PC-9 (cell line): ENCODE results near the gene ADI1. TPM values are rescaled to one million over a fixed set of nuclear protein-coding genes. Genes with fewer than 3 reads are reported as not detected.
"Not testable (repeated sequence)": the region's sequence is repeated elsewhere in the genome, so short reads cannot be mapped to it uniquely, and the experiment has no call there.

Experiments
- BruUV-seq: library from RNA; stranded (reverse); fragments of 400-500 nt; replicated peaks from 2 replicates; lab custom pipeline; 2021; lab: Mats Ljungman, UMichigan
- CTCF ChIA-PET: fragments of 300-600 bp; sonication (Branson Sonifier 250); formaldehyde crosslinking; loops from one replicate; lab custom pipeline; 2022; ENCODE audit warnings: antibody characterized with exemption; lab: Charles Lee
- POLR2A ChIA-PET: fragments of 300-600 bp; sonication (Branson Sonifier 250); formaldehyde crosslinking; loops from one replicate; lab custom pipeline; 2022; ENCODE audit warnings: antibody characterized with exemption; ENCODE audit not compliant: unreplicated experiment; lab: Charles Lee
- DNase-seq, 2 experiments: peaks; one replicate each; pipeline versions ENCODE4 v3.0.0 to v3.0.0-alpha.2; 2015 to 2022; ENCODE audit warnings: mixed read lengths in 1 of 2
- H2AFZ ChIP-seq: fragments of 200-600 bp; sonication (generic); 2 replicates; pipeline ENCODE4 v1.8.1; 2017; ENCODE audit warnings: antibody characterized with exemption
- H3F3A ChIP-seq: fragments of 200-600 bp; sonication (generic); 2 replicates; pipeline ENCODE4 v1.8.1; 2017; ENCODE audit warnings: antibody characterized with exemption, mild to moderate bottlenecking, low read depth; ENCODE audit not compliant: insufficient read depth
- H3K27ac ChIP-seq: fragments of 200-600 bp; sonication (generic); 2 replicates; pipeline ENCODE4 v1.6.1; 2016; ENCODE audit warnings: mixed run types
- H3K27me3 ChIP-seq: fragments of 200-600 bp; sonication (generic); 2 replicates; pipeline ENCODE4 v1.6.1; 2016; ENCODE audit warnings: low read depth, mixed run types; ENCODE audit not compliant: insufficient read depth
- H3K36me3 ChIP-seq: fragments of 200-600 bp; sonication (generic); 2 replicates; pipeline ENCODE4 v1.6.1; 2016; ENCODE audit warnings: low read depth, mixed run types
- H3K4me1 ChIP-seq: fragments of 200-600 bp; sonication (generic); replicated peaks from 2 replicates; pipeline ENCODE4 v1.6.1; 2016; ENCODE audit warnings: mixed run types; ENCODE audit not compliant: insufficient read depth
- H3K4me2 ChIP-seq: fragments of 200-600 bp; sonication (generic); 2 replicates; pipeline ENCODE4 v1.6.1; 2017; ENCODE audit warnings: mixed run types
- H3K4me3 ChIP-seq: fragments of 200-600 bp; sonication (generic); 2 replicates; pipeline ENCODE4 v1.6.1; 2016; ENCODE audit warnings: mixed run types
- H3K79me2 ChIP-seq: fragments of 200-600 bp; sonication (generic); 2 replicates; pipeline ENCODE4 v1.6.1; 2017; ENCODE audit warnings: low read depth, mixed run types
- H3K9me2 ChIP-seq: fragments of 200-600 bp; sonication (generic); 2 replicates; pipeline ENCODE4 v1.8.1; 2017; ENCODE audit warnings: mild to moderate bottlenecking; ENCODE audit not compliant: insufficient read depth
- H3K9me3 ChIP-seq: fragments of 200-600 bp; sonication (generic); 2 replicates; pipeline ENCODE4 v1.8.1; 2016; ENCODE audit warnings: low read depth; ENCODE audit not compliant: insufficient read depth
- H4K20me1 ChIP-seq: fragments of 200-600 bp; sonication (generic); 2 replicates; pipeline ENCODE4 v1.8.1; 2017; ENCODE audit not compliant: insufficient read depth
- EZH2 ChIP-seq: fragments of 200-600 bp; sonication (generic); IDR thresholded peaks from 2 replicates; pipeline ENCODE4 v1.8.0; 2017; ENCODE audit warnings: antibody characterized with exemption, low read depth
- intact Hi-C: fragments of 100-400 bp; cut with micrococcal nuclease; formaldehyde crosslinking; loops from one replicate; pipeline ENCODE4 v1.10.0; 2022; ENCODE audit not compliant: unreplicated experiment
- total RNA-seq: library from RNA; stranded (reverse); gene quantifications from 2 replicates; pipeline ENCODE4 v1.2.3, GENCODE V29; 2021
- TF ChIP-seq, protein P1 (sequence below): fragments of 200-600 bp; sonication (generic); conservative IDR thresholded peaks from 2 replicates; pipeline ENCODE4 v1.6.1; 2017; ENCODE audit warnings: mixed run types, antibody characterized with exemption, mild to moderate bottlenecking, moderate library complexity

The ADI1 gene
- total RNA-seq, 1 experiment from 2014 or later, result 54.5 TPM

DNA sequence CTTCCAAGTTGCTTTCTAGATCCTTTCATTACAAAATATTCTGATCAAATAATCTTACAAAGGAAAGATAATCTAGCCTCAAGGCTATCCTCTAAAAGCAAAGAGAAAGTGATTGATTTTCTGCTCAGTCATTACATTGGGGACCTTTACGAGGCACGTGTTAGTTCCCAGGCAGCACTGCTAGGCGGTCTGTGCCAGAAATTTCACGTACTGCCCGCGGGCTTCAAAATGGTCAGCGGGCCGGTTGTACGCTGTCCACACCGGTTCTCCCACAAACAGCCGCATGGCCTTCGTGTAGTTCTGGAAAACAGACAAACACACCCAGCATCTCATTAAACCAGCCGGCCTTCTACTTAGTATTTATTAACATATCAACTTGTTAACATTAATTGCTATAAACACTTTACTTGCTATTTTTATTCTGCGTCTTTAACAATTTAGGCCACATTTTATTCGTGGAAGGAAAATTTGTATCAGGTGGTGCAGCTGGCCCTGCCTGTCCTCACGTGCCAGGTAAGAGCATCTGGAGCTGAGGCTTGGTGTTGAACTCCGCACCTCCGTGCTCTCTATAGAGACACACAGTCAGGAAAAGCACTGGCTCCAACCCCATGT lies 20.4 kb downstream of the ADI1 start:
- POLR2A ChIA-PET, result no interaction called here
- TF ChIP-seq, protein P1, sequence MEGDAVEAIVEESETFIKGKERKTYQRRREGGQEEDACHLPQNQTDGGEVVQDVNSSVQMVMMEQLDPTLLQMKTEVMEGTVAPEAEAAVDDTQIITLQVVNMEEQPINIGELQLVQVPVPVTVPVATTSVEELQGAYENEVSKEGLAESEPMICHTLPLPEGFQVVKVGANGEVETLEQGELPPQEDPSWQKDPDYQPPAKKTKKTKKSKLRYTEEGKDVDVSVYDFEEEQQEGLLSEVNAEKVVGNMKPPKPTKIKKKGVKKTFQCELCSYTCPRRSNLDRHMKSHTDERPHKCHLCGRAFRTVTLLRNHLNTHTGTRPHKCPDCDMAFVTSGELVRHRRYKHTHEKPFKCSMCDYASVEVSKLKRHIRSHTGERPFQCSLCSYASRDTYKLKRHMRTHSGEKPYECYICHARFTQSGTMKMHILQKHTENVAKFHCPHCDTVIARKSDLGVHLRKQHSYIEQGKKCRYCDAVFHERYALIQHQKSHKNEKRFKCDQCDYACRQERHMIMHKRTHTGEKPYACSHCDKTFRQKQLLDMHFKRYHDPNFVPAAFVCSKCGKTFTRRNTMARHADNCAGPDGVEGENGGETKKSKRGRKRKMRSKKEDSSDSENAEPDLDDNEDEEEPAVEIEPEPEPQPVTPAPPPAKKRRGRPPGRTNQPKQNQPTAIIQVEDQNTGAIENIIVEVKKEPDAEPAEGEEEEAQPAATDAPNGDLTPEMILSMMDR, result no peak
- TF ChIP-seq EZH2, result no peak

DNA sequence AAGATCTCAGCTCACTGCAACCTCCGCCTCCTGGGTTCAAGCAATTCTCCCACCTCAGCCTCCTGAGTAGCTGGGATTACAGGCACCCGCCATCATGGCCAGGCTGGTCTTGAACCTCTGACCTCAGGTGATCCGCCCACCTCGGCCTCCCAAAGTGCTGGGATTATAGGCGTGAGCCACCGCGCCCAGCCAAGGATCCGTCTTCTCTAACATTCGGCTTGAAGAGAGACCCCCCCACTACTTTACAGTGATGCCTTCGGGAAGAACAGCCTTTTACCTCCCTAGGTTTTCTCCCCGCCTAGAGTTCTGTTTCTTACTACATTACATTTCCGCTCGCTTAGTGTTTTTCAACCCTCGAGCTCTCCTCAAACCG lies 22.6 kb downstream of the ADI1 start:
- BruUV-seq, H3K27me3 ChIP-seq: not testable (repeated sequence)

More for the DNA sequence above, 20.4 kb downstream of the ADI1 start:
- Histone ChIP-seq H3K36me3 (peaks cover 10% of the 10 kb centered on the region), H4K20me1 (no peaks in the 10 kb centered on the region), H3K27ac (no peak overlapping the region), H3K79me2 (no peaks in the 10 kb centered on the region), H3K4me3 (no peak overlapping the region), H3K9me3 (no peaks in the 10 kb centered on the region), H3K4me2 (no peak overlapping the region), H3K9me2 (no peaks in the 10 kb centered on the region), H3K4me1 (no peaks in the 10 kb centered on the region), H3K27me3 (no peaks in the 10 kb centered on the region), H3F3A (peaks cover 4% of the 10 kb centered on the region; the same call in 1 of the 2 replicates), H2AFZ (no peak overlapping the region)
- DNase-seq, result no peak
- CTCF ChIA-PET, result no interaction called here
- BruUV-seq, result no TSS peak
- intact Hi-C loops, result no loop called here

DNA sequence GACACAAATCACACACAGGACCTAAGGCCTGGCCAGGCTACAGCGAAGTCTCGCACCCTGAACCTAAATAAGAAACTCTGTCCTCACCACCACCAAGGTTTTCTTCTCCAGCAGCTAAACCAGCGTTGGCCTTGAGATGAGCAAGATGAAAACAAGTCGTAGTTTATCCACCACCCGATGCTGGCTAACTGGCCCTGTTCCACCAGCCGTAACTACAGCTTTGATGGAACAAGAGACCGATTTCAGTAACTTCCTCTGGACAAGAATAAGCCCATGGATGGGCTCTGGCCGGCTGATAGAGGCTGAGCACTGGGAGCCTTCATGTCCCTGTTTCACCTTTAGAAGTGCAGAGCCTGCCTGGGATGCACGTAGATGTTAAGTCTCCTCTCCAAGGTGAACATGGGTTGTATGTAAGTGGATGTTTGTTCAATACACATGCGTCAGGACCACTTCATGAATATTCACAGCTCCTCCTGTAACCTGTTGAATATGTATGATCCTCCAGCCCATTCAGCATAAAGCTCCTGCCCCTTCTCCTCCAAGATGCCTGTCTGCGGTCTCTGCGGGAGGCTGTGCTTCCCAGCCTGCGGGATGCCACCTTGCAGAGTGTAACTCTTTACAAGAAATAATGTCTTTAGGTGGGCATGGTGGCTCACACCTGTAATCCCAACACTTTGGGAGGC lies 24.2 kb downstream of the ADI1 start:
- Histone ChIP-seq H3F3A (no peaks in the 10 kb centered on the region), H4K20me1 (no peaks in the 10 kb centered on the region), H3K4me2 (no peak overlapping the region), H3K4me3 (no peak overlapping the region), H2AFZ (no peak overlapping the region), H3K9me2 (no peaks in the 10 kb centered on the region), H3K9me3 (no peaks in the 10 kb centered on the region), H3K27ac (no peak overlapping the region), H3K4me1 (no peaks in the 10 kb centered on the region), H3K27me3 (no peaks in the 10 kb centered on the region), H3K79me2 (no peaks in the 10 kb centered on the region), H3K36me3 (peaks cover 10% of the 10 kb centered on the region; the same call in 1 of the 2 replicates)
- DNase-seq, result no peak
- intact Hi-C loops, result no loop called here
- TF ChIP-seq, protein P1, result no peak
- no peak for TF ChIP-seq EZH2
- BruUV-seq, result no TSS peak
- ChIA-PET CTCF (no interaction called here), POLR2A (no interaction called here)

More for the DNA sequence above, 22.6 kb downstream of the ADI1 start:
- H3K4me3 ChIP-seq, H3K9me3 ChIP-seq, DNase-seq, H3K79me2 ChIP-seq, intact Hi-C loops, H2AFZ ChIP-seq, POLR2A ChIA-PET, H4K20me1 ChIP-seq, H3K27ac ChIP-seq, H3K4me1 ChIP-seq, H3K4me2 ChIP-seq, H3K36me3 ChIP-seq, H3K9me2 ChIP-seq, H3F3A ChIP-seq, CTCF ChIA-PET: not testable (repeated sequence)
